ENCODE data around the gene CTNNBIP1.

CTNNBIP1 gene

DNA sequence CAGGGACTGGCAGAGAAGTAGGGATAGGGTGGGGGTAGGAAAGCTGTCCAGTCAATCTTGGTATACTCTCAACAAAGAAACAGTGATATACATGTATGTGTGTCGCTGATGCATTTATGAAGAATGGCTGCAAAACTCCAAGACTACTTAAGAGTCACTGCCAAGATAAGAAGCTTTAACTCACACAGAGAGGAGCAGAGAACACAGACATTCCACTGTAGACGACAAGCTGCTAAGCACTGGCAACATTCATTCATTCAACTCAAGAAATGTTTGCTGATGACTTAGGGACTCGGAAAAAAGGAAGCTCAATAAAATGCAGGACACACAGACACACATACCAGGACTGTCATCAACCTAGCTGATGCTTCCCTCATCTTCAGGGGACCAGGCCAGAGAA is 5.5 kb downstream of the CTNNBIP1 start:
- H3K27ac ChIP-seq (ENCODE audit: low read length) = no peak overlapping the region
- ATAC-seq (ENCODE audit: insufficient read depth, low read depth) (no peak), DNase-seq (no peak)
- H2AFZ ChIP-seq (ENCODE audit: low read depth, low read length) = no peak overlapping the region
- peaks cover 3% of the 10 kb centered on the region; the same call in 1 of the 2 replicates for H4K20me1 ChIP-seq (ENCODE audit: insufficient read depth, low read length)
- peaks cover 23% of the 10 kb centered on the region for H3K4me1 ChIP-seq (ENCODE audit: insufficient read depth, low read length)
- no peak overlapping the region for H3K9ac ChIP-seq (ENCODE audit: low read depth, low read length)
- H3K36me3 ChIP-seq (ENCODE audit: insufficient read depth, low read length) = no peaks in the 10 kb centered on the region; the same call in 1 of the 2 replicates
- no peak for TF ChIP-seq EZH2 (IDR thresholded peaks at IDR 0.05; ENCODE audit: borderline replicate concordance, low read depth, low read length, severe bottlenecking)
- TF ChIP-seq, protein P1, sequence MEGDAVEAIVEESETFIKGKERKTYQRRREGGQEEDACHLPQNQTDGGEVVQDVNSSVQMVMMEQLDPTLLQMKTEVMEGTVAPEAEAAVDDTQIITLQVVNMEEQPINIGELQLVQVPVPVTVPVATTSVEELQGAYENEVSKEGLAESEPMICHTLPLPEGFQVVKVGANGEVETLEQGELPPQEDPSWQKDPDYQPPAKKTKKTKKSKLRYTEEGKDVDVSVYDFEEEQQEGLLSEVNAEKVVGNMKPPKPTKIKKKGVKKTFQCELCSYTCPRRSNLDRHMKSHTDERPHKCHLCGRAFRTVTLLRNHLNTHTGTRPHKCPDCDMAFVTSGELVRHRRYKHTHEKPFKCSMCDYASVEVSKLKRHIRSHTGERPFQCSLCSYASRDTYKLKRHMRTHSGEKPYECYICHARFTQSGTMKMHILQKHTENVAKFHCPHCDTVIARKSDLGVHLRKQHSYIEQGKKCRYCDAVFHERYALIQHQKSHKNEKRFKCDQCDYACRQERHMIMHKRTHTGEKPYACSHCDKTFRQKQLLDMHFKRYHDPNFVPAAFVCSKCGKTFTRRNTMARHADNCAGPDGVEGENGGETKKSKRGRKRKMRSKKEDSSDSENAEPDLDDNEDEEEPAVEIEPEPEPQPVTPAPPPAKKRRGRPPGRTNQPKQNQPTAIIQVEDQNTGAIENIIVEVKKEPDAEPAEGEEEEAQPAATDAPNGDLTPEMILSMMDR (IDR thresholded peaks at IDR 0.05; ENCODE audit: borderline replicate concordance, extremely low read depth, low read length, poor library complexity, severe bottlenecking) = no peak
- no peak overlapping the region for H3K4me2 ChIP-seq (ENCODE audit: insufficient read depth, low read length)
- no peak overlapping the region for H3K4me3 ChIP-seq (ENCODE audit: low read depth in 1 of 2, low read length in 2 of 2)
- H3K79me2 ChIP-seq (ENCODE audit: insufficient read depth, low read length) = peaks cover 6% of the 10 kb centered on the region
- H3K27me3 ChIP-seq (ENCODE audit: insufficient read depth, low read length, poor library complexity) = no peaks in the 10 kb centered on the region
- H3K9me3 ChIP-seq (ENCODE audit: insufficient read depth, low read length, severe bottlenecking) = no peaks in the 10 kb centered on the region

DNA sequence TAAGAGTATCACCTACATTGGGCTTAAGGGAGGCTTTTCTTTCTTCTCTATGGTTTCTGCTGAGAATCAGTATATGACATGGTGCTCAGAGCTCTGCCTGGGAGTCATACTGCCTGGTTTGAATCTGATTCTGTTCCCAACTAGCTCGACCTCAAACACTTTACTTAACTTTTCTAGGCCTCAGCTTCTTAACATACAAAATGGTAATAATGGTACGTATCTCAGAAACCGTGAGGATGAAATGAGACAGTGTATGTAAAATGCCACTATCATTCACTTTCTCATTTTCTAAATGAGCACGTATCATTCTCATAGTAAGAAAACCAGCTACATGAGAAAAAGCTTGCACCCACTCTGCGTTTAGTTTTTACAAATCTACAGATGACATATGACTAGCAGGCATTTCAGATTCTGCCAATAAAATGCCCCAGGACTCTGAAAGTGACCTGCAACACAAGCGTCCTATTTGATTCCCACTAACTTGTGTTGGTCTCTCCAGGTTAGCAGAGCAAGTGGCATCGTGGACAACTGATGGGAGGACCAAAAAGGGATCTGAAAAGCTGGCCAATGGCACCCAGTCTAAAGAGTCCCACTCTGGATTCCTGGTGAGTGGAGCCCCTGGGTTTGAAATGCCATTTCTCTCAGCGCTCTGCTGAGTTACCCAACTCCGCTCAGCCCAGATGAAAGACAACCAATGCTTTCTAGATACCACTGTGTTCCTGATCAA is 6.1 kb downstream of the CTNNBIP1 start:
- Histone ChIP-seq H3K36me3 (ENCODE audit: insufficient read depth, low read length) (no peaks in the 10 kb centered on the region), H3K27me3 (ENCODE audit: insufficient read depth, low read length, poor library complexity) (no peaks in the 10 kb centered on the region), H3K4me3 (ENCODE audit: low read depth in 1 of 2, low read length in 2 of 2) (no peak overlapping the region), H3K27ac (ENCODE audit: low read length) (no peak overlapping the region), H3K9ac (ENCODE audit: low read depth, low read length) (no peak overlapping the region), H3K9me3 (ENCODE audit: insufficient read depth, low read length, severe bottlenecking) (no peaks in the 10 kb centered on the region), H3K79me2 (ENCODE audit: insufficient read depth, low read length) (no peaks in the 10 kb centered on the region; the same call in 1 of the 2 replicates), H3K4me2 (ENCODE audit: insufficient read depth, low read length) (no peak overlapping the region), H3K4me1 (ENCODE audit: insufficient read depth, low read length) (peaks cover 17% of the 10 kb centered on the region), H4K20me1 (ENCODE audit: insufficient read depth, low read length) (peaks cover 3% of the 10 kb centered on the region; the same call in 1 of the 2 replicates), H2AFZ (ENCODE audit: low read depth, low read length) (no peak overlapping the region)
- DNase-seq = no peak
- no peak for ATAC-seq (ENCODE audit: insufficient read depth, low read depth)
- TF ChIP-seq EZH2 (IDR thresholded peaks at IDR 0.05; ENCODE audit: borderline replicate concordance, low read depth, low read length, severe bottlenecking) = no peak

DNA sequence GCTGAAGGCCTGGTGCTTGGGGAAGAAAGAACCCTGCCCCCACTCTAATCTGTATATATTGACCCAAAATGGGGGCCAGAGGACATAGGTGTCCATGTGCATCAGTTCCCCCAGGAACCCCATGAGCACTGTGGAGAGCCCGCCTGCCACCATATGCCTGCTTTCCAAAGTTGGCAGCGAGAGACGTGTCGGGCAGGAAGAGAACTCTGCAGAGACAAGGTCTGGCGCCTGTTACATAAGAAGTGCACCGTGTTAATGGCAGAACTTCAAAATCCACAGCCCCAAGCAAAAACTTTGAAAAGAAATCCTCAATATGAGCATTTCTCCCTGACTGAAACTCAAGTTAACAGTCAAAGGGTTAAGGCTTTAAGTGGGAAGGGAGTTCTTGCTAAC is 8.0 kb downstream of the CTNNBIP1 start:
- no peaks in the 10 kb centered on the region for H3K4me1 ChIP-seq (ENCODE audit: insufficient read depth, low read length)
- peaks cover 3% of the 10 kb centered on the region; the same call in 1 of the 2 replicates for H4K20me1 ChIP-seq (ENCODE audit: insufficient read depth, low read length)
- no peaks in the 10 kb centered on the region for H3K36me3 ChIP-seq (ENCODE audit: insufficient read depth, low read length)
- TF ChIP-seq, protein P1 (IDR thresholded peaks at IDR 0.05; ENCODE audit: borderline replicate concordance, extremely low read depth, low read length, poor library complexity, severe bottlenecking) = no peak
- TF ChIP-seq EZH2 (IDR thresholded peaks at IDR 0.05; ENCODE audit: borderline replicate concordance, low read depth, low read length, severe bottlenecking) = no peak
- no peak for ATAC-seq (ENCODE audit: insufficient read depth, low read depth)
- no peak overlapping the region for H3K27ac ChIP-seq (ENCODE audit: low read length)
- no peaks in the 10 kb centered on the region for H3K9me3 ChIP-seq (ENCODE audit: insufficient read depth, low read length, severe bottlenecking)
- no peak overlapping the region for H3K4me3 ChIP-seq (ENCODE audit: low read depth in 1 of 2, low read length in 2 of 2)
- H3K79me2 ChIP-seq (ENCODE audit: insufficient read depth, low read length) = no peaks in the 10 kb centered on the region; the same call in 1 of the 2 replicates
- no peak for DNase-seq
- no peak overlapping the region for H3K9ac ChIP-seq (ENCODE audit: low read depth, low read length)
- H2AFZ ChIP-seq (ENCODE audit: low read depth, low read length) = no peak overlapping the region
- H3K27me3 ChIP-seq (ENCODE audit: insufficient read depth, low read length, poor library complexity) = no peaks in the 10 kb centered on the region
- no peak overlapping the region for H3K4me2 ChIP-seq (ENCODE audit: insufficient read depth, low read length)
